GM12874 (cell line): ENCODE data around the gene WDR72.

ENCODE experiments used
- TF ChIP-seq, protein P1 (sequence below): IDR thresholded peaks from 2 replicates; pipeline ENCODE4 v1.5.1; 2011; ENCODE audit warnings: low read depth, mild to moderate bottlenecking, control low read depth, low read length, moderate library complexity; ENCODE audit not compliant: insufficient read depth

WDR72 gene

DNA sequence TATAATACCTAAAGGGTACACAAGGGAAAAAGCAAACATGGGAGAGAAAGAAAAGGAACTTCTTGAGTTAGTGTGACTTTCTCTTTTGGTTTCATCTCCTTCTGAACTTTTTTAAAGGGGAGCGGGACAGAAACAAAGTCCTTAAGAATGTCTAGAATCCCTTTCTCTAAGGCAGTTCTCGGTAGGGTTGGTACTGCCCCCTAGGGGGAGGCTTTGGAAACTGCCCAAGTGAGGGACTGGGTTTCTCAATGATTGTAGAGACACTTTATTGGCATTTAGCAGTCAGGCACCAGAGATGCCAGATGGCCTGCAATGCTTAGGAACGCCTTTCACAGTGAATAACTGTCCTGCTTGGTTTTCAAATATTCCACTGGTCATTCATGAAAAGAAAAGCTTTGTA lies 172.7 kb downstream of the WDR72 start:
- TF ChIP-seq, protein P1, sequence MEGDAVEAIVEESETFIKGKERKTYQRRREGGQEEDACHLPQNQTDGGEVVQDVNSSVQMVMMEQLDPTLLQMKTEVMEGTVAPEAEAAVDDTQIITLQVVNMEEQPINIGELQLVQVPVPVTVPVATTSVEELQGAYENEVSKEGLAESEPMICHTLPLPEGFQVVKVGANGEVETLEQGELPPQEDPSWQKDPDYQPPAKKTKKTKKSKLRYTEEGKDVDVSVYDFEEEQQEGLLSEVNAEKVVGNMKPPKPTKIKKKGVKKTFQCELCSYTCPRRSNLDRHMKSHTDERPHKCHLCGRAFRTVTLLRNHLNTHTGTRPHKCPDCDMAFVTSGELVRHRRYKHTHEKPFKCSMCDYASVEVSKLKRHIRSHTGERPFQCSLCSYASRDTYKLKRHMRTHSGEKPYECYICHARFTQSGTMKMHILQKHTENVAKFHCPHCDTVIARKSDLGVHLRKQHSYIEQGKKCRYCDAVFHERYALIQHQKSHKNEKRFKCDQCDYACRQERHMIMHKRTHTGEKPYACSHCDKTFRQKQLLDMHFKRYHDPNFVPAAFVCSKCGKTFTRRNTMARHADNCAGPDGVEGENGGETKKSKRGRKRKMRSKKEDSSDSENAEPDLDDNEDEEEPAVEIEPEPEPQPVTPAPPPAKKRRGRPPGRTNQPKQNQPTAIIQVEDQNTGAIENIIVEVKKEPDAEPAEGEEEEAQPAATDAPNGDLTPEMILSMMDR = peak; percentile 58; the same call in 1 of the 2 replicates

DNA sequence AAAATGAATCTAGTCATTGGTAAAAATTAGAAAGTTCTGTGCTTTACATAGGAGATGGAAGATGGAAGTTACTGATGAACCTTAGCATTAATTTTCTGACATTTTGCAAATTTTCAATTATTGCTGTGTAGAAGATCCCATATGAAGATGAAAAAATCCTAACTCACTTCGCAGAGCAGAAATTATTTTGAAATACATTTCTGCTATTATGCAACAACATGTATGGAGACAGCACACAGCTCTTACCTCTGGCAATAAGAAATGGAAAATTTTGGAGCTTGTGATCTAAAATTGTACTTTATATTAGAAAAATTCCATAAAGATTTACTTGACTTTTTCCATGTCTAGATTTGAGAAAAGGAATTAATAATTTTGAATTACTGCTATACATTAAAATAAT lies 177.9 kb downstream of the WDR72 start:
- TF ChIP-seq, protein P1 = no peak

DNA sequence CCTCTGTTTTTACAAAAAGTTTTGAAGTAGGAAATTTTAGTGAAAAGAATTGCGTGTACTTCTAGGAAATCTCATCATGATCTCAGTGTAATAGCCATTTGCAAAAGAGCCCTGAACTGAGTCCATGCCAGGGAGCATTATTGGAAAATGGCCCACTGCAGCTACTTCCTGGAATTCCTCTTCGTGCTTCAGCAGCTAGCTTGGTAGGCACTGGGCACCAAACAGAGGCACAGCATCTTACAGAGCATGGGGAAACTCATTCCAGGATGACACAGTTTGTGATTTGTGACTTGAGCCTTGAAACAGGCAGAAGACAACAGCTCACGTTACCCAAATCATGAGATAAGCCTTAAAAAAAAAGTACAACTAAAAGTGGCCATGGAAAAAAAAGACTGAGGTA lies 179.1 kb downstream of the WDR72 start:
- TF ChIP-seq, protein P1 = no peak

DNA sequence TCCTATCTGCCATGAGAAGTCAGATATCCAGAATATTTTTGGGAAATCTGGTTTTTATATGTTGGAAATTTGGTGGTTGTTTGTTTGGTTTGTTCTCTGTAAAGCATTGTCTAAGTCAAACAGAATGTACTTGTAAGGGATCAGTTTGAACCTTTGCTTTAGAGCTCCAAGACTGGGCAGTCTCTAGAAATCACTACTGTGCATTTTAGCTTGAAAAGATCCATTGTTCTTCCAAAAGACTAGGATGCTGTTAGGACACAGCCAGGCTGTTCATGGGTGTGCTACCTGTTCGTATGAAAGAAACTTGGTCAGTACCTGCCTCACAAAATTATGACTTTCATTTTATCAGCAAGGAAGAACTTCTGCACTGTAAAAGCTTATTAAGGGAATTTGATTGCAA lies 182.6 kb downstream of the WDR72 start:
- TF ChIP-seq, protein P1 = no peak

DNA sequence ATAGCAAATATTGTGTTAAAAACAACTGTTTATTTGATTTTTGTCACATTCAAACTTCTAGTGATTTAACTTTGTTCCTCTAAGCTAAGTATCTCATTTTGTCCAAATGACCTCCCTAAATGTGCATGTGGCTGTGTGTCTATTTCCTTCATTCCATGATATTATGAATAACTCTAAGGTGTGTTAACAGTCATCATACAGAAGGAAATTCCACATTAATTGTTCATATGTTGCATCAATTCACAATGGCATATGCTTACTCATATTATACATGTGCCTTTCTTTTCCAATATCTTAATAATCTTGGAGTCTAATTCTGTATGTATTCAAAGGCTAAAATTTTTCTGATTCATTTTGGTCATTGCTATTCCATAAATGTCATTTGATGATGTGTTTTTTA lies 186.4 kb downstream of the WDR72 start:
- TF ChIP-seq, protein P1 = no peak

DNA sequence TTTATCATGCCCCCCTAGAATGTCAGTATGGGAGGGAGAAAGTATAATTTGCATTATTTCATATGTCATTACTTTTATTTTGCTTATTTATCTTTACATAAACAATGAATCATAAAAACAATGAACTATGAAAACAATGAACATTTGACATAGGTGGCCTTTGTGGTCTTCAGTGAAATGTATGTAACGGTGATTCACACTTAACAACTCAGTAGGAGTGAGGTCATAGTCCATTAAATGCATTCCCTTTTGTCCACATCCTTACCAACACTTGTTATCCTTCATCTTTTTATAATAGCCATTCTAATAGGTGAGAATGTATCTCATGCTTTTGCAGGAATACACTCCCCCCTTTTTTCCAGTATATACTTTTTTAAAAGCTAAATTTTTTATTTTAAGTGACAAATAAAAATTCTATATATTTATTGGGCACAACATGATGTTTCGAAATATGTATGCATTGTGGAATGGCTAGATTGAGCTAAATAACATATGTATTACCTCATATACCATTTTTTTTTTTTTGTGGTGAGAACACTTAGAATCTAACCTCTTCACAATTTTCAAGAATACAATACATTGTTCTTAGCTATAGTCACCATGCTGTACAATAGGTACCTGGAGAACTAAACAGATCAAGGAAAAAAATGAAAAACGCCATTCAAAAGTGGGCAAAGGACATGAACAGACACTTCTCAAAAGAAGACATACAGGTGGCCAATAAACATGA lies 189.5 kb downstream of the WDR72 start:
- TF ChIP-seq, protein P1 = no peak

DNA sequence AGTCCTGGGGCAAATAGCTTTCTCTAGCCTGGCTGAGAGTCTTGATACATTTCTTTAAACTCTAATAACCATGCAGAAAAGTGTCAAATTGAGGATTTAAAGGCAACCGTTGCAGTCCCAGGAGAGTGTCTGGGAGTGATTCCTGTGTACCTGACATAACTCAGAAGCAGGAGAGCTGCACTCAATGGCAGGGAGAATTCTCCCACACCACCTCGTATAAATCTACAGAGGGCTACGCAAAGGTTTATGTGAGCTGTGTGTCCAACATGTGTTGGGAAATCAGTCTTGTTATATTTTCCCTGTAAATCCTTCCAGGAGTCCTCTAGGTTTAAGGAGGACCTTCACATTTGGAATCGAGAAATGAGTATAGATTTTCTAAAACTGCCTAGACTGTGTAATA lies 192.6 kb downstream of the WDR72 start:
- TF ChIP-seq, protein P1 = no peak
